Measurements from ENCODE around the gene PAPLN. TPM values are rescaled to one million over a fixed set of nuclear protein-coding genes. Genes with fewer than 3 reads are reported as not detected.

The PAPLN gene
- total and polyA plus RNA-seq, 4 donors, result 0.68 to 2.8 (median 1.3) TPM

DNA sequence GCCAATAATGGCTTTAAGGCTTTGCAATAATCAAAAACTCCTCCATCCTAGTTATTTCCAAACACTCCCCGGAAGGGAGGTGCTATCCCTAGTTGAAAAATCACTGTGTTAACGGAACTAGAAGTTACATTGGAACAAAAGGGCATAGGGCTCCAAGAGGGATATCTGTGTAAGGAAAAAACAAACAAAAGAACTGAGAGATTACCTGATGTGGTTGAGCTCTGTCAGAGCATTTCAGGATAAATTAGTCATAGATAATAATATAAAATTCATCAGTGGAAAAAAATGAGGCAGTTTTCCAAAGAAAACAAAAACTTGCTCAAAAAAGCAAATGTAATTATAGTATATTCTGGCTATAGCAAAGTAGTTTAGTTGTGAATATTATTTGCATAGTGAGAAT lies 27.4 kb upstream of the PAPLN start (continued):
- TF ChIP-seq, protein P1, sequence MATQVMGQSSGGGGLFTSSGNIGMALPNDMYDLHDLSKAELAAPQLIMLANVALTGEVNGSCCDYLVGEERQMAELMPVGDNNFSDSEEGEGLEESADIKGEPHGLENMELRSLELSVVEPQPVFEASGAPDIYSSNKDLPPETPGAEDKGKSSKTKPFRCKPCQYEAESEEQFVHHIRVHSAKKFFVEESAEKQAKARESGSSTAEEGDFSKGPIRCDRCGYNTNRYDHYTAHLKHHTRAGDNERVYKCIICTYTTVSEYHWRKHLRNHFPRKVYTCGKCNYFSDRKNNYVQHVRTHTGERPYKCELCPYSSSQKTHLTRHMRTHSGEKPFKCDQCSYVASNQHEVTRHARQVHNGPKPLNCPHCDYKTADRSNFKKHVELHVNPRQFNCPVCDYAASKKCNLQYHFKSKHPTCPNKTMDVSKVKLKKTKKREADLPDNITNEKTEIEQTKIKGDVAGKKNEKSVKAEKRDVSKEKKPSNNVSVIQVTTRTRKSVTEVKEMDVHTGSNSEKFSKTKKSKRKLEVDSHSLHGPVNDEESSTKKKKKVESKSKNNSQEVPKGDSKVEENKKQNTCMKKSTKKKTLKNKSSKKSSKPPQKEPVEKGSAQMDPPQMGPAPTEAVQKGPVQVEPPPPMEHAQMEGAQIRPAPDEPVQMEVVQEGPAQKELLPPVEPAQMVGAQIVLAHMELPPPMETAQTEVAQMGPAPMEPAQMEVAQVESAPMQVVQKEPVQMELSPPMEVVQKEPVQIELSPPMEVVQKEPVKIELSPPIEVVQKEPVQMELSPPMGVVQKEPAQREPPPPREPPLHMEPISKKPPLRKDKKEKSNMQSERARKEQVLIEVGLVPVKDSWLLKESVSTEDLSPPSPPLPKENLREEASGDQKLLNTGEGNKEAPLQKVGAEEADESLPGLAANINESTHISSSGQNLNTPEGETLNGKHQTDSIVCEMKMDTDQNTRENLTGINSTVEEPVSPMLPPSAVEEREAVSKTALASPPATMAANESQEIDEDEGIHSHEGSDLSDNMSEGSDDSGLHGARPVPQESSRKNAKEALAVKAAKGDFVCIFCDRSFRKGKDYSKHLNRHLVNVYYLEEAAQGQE (IDR thresholded peaks at IDR 0.05), result no peak
- TF ChIP-seq YY1 (IDR thresholded peaks at IDR 0.05) (no peak), RAD21 (IDR thresholded peaks at IDR 0.05) (peak in 1 of 2 donors; percentile 12), SP1 (IDR thresholded peaks at IDR 0.05) (peak; percentile 23)

DNA sequence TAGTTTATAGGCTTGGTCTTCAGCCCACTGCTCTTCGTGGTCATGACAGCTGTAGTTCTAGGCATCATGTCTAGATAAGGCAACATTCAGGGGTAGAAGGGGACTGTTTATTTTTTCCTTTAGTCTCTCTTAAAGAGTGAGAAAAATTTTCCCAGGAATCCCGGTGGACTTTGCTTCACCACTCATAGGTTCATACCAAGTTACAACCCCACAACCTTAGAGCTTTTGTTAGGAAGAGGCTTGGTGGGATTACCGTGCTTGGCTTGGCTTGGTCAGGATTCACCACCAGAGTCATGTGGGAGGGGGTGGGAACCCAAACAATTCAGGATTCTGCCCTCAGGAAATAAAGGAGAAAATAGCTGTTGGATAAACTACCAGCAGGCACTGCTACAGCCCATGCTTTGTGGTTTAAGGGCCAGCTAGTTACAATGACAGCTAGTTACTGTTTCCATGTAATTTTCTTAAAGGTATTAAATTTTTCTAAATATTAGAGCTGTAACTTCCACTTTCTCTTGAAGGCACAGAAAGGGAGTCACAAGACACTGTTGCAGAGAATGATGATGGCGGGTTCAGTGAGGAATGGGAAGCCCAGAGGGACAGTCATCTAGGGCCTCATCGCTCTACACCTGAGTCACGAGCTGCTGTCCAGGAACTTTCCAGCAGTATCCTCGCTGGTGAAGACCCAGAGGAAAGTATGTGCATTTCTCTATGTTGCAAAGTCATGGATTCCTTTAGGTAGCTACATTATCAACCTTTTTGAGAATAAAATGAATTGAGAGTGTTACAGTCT lies 25.9 kb upstream of the PAPLN start:
- Histone ChIP-seq H3K4me1 (ENCODE audit: control insufficient read depth in 4 of 4, insufficient read depth in 4 of 4, low read length in 3 of 4) (no peaks in the 10 kb centered on the region), H3K27ac (ENCODE audit: low read depth in 1 of 2, low read length in 2 of 2) (no peak overlapping the region), H3K27me3 (ENCODE audit: control insufficient read depth in 4 of 4, insufficient read depth in 4 of 4, low read length in 3 of 4) (no peaks in the 10 kb centered on the region), H3K4me3 (ENCODE audit: low read depth in 1 of 3, low read length in 3 of 3) (no peak overlapping the region), H3K36me3 (ENCODE audit: control insufficient read depth in 4 of 4, insufficient read depth in 3 of 4, low read depth in 1 of 4, low read length in 3 of 4) (peaks cover 14 to 44% (median 39%) of the 10 kb centered on the region in 4 donors), H3K9me3 (ENCODE audit: control insufficient read depth in 4 of 4, low read length in 3 of 4) (no peaks in the 10 kb centered on the region), H3K9ac (ENCODE audit: low read depth in 1 of 2, low read length in 2 of 2) (no peak overlapping the region)
- 96% methylated on average over 7 of the region's 7 CpGs for WGBS
- DNase-seq (ENCODE audit: low spot score), result no peak
- TF ChIP-seq HNF4A (conservative IDR thresholded peaks at IDR 0.05) (no peak), GABPA (IDR thresholded peaks at IDR 0.05 in 1 of 2, conservative IDR thresholded peaks at IDR 0.05 in 1 of 2) (no peak), RXRA (IDR thresholded peaks at IDR 0.05) (no peak), FOXA2 (IDR thresholded peaks at IDR 0.05) (no peak)
- TF ChIP-seq, protein P2, sequence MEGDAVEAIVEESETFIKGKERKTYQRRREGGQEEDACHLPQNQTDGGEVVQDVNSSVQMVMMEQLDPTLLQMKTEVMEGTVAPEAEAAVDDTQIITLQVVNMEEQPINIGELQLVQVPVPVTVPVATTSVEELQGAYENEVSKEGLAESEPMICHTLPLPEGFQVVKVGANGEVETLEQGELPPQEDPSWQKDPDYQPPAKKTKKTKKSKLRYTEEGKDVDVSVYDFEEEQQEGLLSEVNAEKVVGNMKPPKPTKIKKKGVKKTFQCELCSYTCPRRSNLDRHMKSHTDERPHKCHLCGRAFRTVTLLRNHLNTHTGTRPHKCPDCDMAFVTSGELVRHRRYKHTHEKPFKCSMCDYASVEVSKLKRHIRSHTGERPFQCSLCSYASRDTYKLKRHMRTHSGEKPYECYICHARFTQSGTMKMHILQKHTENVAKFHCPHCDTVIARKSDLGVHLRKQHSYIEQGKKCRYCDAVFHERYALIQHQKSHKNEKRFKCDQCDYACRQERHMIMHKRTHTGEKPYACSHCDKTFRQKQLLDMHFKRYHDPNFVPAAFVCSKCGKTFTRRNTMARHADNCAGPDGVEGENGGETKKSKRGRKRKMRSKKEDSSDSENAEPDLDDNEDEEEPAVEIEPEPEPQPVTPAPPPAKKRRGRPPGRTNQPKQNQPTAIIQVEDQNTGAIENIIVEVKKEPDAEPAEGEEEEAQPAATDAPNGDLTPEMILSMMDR (IDR thresholded peaks at IDR 0.05; ENCODE audit: low read depth, low read length, missing input control), result no peak
- TF ChIP-seq, protein P1 (IDR thresholded peaks at IDR 0.05), result no peak
- TF ChIP-seq, protein P3, sequence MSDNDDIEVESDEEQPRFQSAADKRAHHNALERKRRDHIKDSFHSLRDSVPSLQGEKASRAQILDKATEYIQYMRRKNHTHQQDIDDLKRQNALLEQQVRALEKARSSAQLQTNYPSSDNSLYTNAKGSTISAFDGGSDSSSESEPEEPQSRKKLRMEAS (IDR thresholded peaks at IDR 0.05), result no peak

Data from liver (tissue), 9 donors.